H1 (cell line): ENCODE results near the gene CORO7. TPM values are rescaled to one million over a fixed set of nuclear protein-coding genes. Genes with fewer than 3 reads are reported as not detected.

Experiments
- CTCF ChIA-PET: fragments of 300-600 bp; sonication (Branson Sonifier 250); formaldehyde crosslinking; loops from one replicate; lab custom pipeline; 2021; ENCODE audit not compliant: partially characterized antibody; lab: Charles Lee
- POLR2A ChIA-PET: fragments of 300-600 bp; sonication (Branson Sonifier 250); formaldehyde crosslinking; loops from one replicate; lab custom pipeline; 2021; ENCODE audit warnings: inconsistent platforms; ENCODE audit not compliant: partially characterized antibody; lab: Charles Lee
- DNase-seq, 2 experiments: peaks; one replicate each; pipeline versions ENCODE4 v3.0.0 to v3.0.0-alpha.2; 2010 to 2022; ENCODE audit warnings: low spot score in 2 of 2, low read depth in 1 of 2, mixed read lengths in 1 of 2
- FAIRE-seq: peaks from 2 replicates; lab custom pipeline; 2011; peaks lifted over from hg19 to GRCh38; lab: Jason Lieb, UNC
- H2AFZ ChIP-seq: 2 replicates; pipeline ENCODE4 v1.8.1; 2012; ENCODE audit warnings: low read length, inconsistent platforms
- H2AK5ac ChIP-seq: 2 replicates; pipeline ENCODE4 v1.6.1; 2013; ENCODE audit warnings: low read depth, low read length
- H2BK120ac ChIP-seq: replicated peaks from 2 replicates; pipeline ENCODE3; 2013; ENCODE audit warnings: low read depth, low read length, inconsistent platforms
- H2BK12ac ChIP-seq: 2 replicates; pipeline ENCODE4 v1.6.1; 2013; ENCODE audit warnings: low read depth, low read length
- H2BK15ac ChIP-seq: 2 replicates; pipeline ENCODE4 v1.6.1; 2013; ENCODE audit warnings: low read length
- H2BK20ac ChIP-seq: 2 replicates; pipeline ENCODE4 v1.6.1; 2013; ENCODE audit warnings: low read length
- H2BK5ac ChIP-seq: 2 replicates; pipeline ENCODE4 v1.6.1; 2013; ENCODE audit warnings: low read depth, low read length
- H3K14ac ChIP-seq: 2 replicates; pipeline ENCODE4 v1.6.1; 2013; ENCODE audit warnings: inconsistent platforms; ENCODE audit not compliant: insufficient read length
- H3K18ac ChIP-seq: 2 replicates; pipeline ENCODE4 v1.6.1; 2013; ENCODE audit warnings: low read length; ENCODE audit errors: extremely low read depth
- H3K23ac ChIP-seq: 2 replicates; pipeline ENCODE4 v1.6.1; 2013; ENCODE audit warnings: inconsistent platforms; ENCODE audit not compliant: insufficient read length
- H3K23me2 ChIP-seq: 2 replicates; pipeline ENCODE4 v1.6.1; 2013; ENCODE audit warnings: low read depth, low read length
- H3K27ac ChIP-seq: 2 replicates; pipeline ENCODE4 v1.6.1; 2011; ENCODE audit warnings: low read depth, low read length, inconsistent platforms
- H3K27me3 ChIP-seq, 4 experiments: replicated peaks in 1 of 4; 1 replicate in 1 of 4; 2 replicates in 3 of 4; pipeline versions ENCODE4 v1.6.1 to v1.8.1; 2011 to 2013; ENCODE audit warnings: low read length in 3 of 4, mild to moderate bottlenecking in 3 of 4, inconsistent platforms in 2 of 4, mixed read lengths in 2 of 4, moderate library complexity in 1 of 4; ENCODE audit not compliant: control insufficient read depth in 3 of 4, insufficient read depth in 3 of 4; ENCODE audit errors: extremely low read depth in 1 of 4
- H3K36me3 ChIP-seq, 4 experiments: 2 replicates each; pipeline versions ENCODE4 v1.6.1 to v1.8.1; 2011 to 2013; ENCODE audit warnings: mild to moderate bottlenecking in 4 of 4, low read length in 3 of 4, moderate library complexity in 2 of 4, control low read depth in 1 of 4, inconsistent platforms in 1 of 4; ENCODE audit not compliant: insufficient read depth in 4 of 4, control insufficient read depth in 2 of 4
- H3K4ac ChIP-seq: replicated peaks from 2 replicates; pipeline ENCODE3; 2013; ENCODE audit warnings: low read length, low read depth, mixed read lengths, inconsistent platforms; ENCODE audit not compliant: insufficient read length
- H3K4me1 ChIP-seq, 4 experiments: replicated peaks in 1 of 4; 1 replicate in 1 of 4; 2 replicates in 3 of 4; pipeline versions ENCODE4 v1.6.1 to v1.8.1; 2011 to 2013; ENCODE audit warnings: low read length in 3 of 4, inconsistent platforms in 2 of 4, mixed read lengths in 1 of 4; ENCODE audit not compliant: insufficient read depth in 4 of 4, control insufficient read depth in 3 of 4
- H3K4me2 ChIP-seq, 2 experiments: 2 replicates each; pipeline versions ENCODE4 v1.6.1 to v1.8.1; 2011 to 2013; ENCODE audit warnings: low read depth in 2 of 2, low read length in 2 of 2, control low read depth in 1 of 2, inconsistent platforms in 1 of 2, mild to moderate bottlenecking in 1 of 2; ENCODE audit not compliant: insufficient read depth in 1 of 2
- H3K4me3 ChIP-seq, 4 experiments: fragments of 200-600, 300-600 bp in 1 of 4; sonication (generic), shearing (Covaris generic), sonication (Bioruptor Twin) in 1 of 4; 2 replicates each; pipeline versions ENCODE4 v1.5.1 to v1.8.1; 2011 to 2016; ENCODE audit warnings: low read length in 4 of 4, low read depth in 3 of 4, control low read depth in 2 of 4, inconsistent platforms in 2 of 4, mild to moderate bottlenecking in 2 of 4, mixed read lengths in 1 of 4, moderate library complexity in 1 of 4; ENCODE audit not compliant: insufficient read depth in 2 of 4; ENCODE audit errors: extremely low read depth in 1 of 4
- H3K56ac ChIP-seq: replicated peaks from 2 replicates; pipeline ENCODE3; 2013; ENCODE audit warnings: low read depth, mild to moderate bottlenecking, mixed read lengths, low read length, inconsistent platforms; ENCODE audit not compliant: insufficient read length
- H3K79me1 ChIP-seq: 2 replicates; pipeline ENCODE4 v1.6.1; 2013; ENCODE audit warnings: low read depth, low read length, control low read depth
- H3K79me2 ChIP-seq, 2 experiments: 2 replicates each; pipeline versions ENCODE4 v1.6.1 to v1.8.1; 2012 to 2013; ENCODE audit warnings: low read length in 2 of 2, mild to moderate bottlenecking in 2 of 2, inconsistent platforms in 1 of 2; ENCODE audit not compliant: insufficient read depth in 2 of 2, control insufficient read depth in 1 of 2
- H3K9ac ChIP-seq, 4 experiments: replicated peaks in 1 of 4; 1 replicate in 1 of 4; 2 replicates in 3 of 4; pipeline versions ENCODE4 v1.6.1 to v1.8.1; 2011 to 2013; ENCODE audit warnings: low read depth in 3 of 4, low read length in 3 of 4, control low read depth in 2 of 4, mild to moderate bottlenecking in 2 of 4, moderate library complexity in 2 of 4, inconsistent platforms in 1 of 4; ENCODE audit errors: extremely low read depth in 1 of 4
- H3K9me3 ChIP-seq, 2 experiments: 2 replicates each; pipeline versions ENCODE4 v1.6.1 to v1.8.1; 2012 to 2013; ENCODE audit warnings: mild to moderate bottlenecking in 2 of 2, moderate library complexity in 2 of 2, control low read depth in 1 of 2, inconsistent platforms in 1 of 2, low read depth in 1 of 2, low read length in 1 of 2, mixed read lengths in 1 of 2; ENCODE audit not compliant: insufficient read depth in 2 of 2
- H4K20me1 ChIP-seq, 2 experiments: replicated peaks in 1 of 2; 2 replicates each; pipeline versions ENCODE3 to v1.8.1; 2011 to 2013; ENCODE audit warnings: inconsistent platforms in 2 of 2, low read length in 2 of 2, mild to moderate bottlenecking in 1 of 2; ENCODE audit not compliant: insufficient read depth in 2 of 2, control insufficient read depth in 1 of 2
- H4K5ac ChIP-seq: 2 replicates; pipeline ENCODE4 v1.6.1; 2013; ENCODE audit warnings: low read length, low read depth, mixed read lengths, inconsistent platforms; ENCODE audit not compliant: insufficient read length
- H4K8ac ChIP-seq: 2 replicates; pipeline ENCODE4 v1.8.0; 2013; ENCODE audit warnings: mild to moderate bottlenecking, moderate library complexity, low read length, inconsistent platforms; ENCODE audit not compliant: insufficient read depth; ENCODE audit errors: extremely low read depth
- H4K91ac ChIP-seq: replicated peaks from 2 replicates; pipeline ENCODE3; 2013; ENCODE audit warnings: low read length, mixed read lengths, inconsistent platforms; ENCODE audit not compliant: insufficient read length
- CREB1 ChIP-seq: IDR thresholded peaks from 2 replicates; pipeline ENCODE4 v1.6.1; 2012; ENCODE audit warnings: inconsistent platforms
- E2F6 ChIP-seq: IDR thresholded peaks from 2 replicates; pipeline ENCODE4 v1.6.1; 2012; ENCODE audit warnings: inconsistent platforms
- EP300 ChIP-seq, 2 experiments: IDR thresholded peaks; 1 replicate in 1 of 2; 2 replicates in 1 of 2; pipeline ENCODE4 v1.6.1; 2011 to 2012; ENCODE audit warnings: low read depth in 2 of 2, low read length in 2 of 2, mild to moderate bottlenecking in 2 of 2, borderline replicate concordance in 1 of 2, inconsistent platforms in 1 of 2, moderate library complexity in 1 of 2
- KDM5A ChIP-seq: fragments of 200-600 bp; IDR thresholded peaks from 2 replicates; pipeline ENCODE4 v1.7.1; 2012; ENCODE audit warnings: mild to moderate bottlenecking, low read length, inconsistent platforms, mixed read lengths
- PHF8 ChIP-seq: fragments of 200-600 bp; sonication (generic); conservative IDR thresholded peaks from 2 replicates; pipeline ENCODE4 v1.7.1; 2012; ENCODE audit warnings: low read depth, mild to moderate bottlenecking, inconsistent platforms, low read length, moderate library complexity
- RAD21 ChIP-seq, 2 experiments: IDR thresholded peaks in 1 of 2; conservative IDR thresholded peaks in 1 of 2; 2 replicates each; pipeline ENCODE4 v1.6.1; 2011; ENCODE audit warnings: low read depth in 2 of 2, low read length in 2 of 2, improper control_type of control experiment in 1 of 2, inconsistent platforms in 1 of 2, mild to moderate bottlenecking in 1 of 2, moderate library complexity in 1 of 2
- SAP30 ChIP-seq: fragments of 300-600 bp; sonication (generic); IDR thresholded peaks from 2 replicates; pipeline ENCODE4 v1.7.1; 2012; ENCODE audit warnings: low read length, moderate library complexity, mild to moderate bottlenecking, inconsistent platforms; ENCODE audit not compliant: insufficient read depth, insufficient replicate concordance
- SIN3A ChIP-seq, 2 experiments: IDR thresholded peaks in 1 of 2; conservative IDR thresholded peaks in 1 of 2; 2 replicates each; pipeline ENCODE4 v1.6.1; 2011 to 2012; ENCODE audit warnings: low read length in 2 of 2, improper control_type of control experiment in 1 of 2, low read depth in 1 of 2, mild to moderate bottlenecking in 1 of 2
- SIRT6 ChIP-seq: IDR thresholded peaks from one replicate; pipeline ENCODE4 v1.7.1; 2012; ENCODE audit warnings: low read length, inconsistent platforms
- SP1 ChIP-seq: IDR thresholded peaks from 2 replicates; pipeline ENCODE4 v1.6.1; 2011; ENCODE audit warnings: low read depth, low read length
- WGBS, 2 experiments: shearing (Covaris generic) in 1 of 2; methylation state at CpG; one replicate each; pipeline versions ENCODE4 v1.1.6 to v1.1.7; 2013 to 2015; ENCODE audit warnings: low lambda C conversion rate in 2 of 2, mixed read lengths in 2 of 2, inconsistent platforms in 1 of 2, low coverage in 1 of 2, missing lambda C conversion rate in 1 of 2; ENCODE audit not compliant: insufficient replicate concordance in 2 of 2, insufficient coverage in 1 of 2, insufficient read length in 1 of 2; ENCODE audit errors: extremely low coverage in 1 of 2, missing lambda C conversion rate in 1 of 2; 5-methylcytosine and 5-hydroxymethylcytosine counted together
- polyA plus RNA-seq, 7 experiments: library from polyadenylated mRNA; depleted of rRNA in 3 of 7; stranded (reverse) in 5 of 7; unstranded in 2 of 7; fragments of >200 nt in 5 of 7; fragments of 200-250 nt in 2 of 7; gene quantifications; 1 replicate in 5 of 7; 2 replicates in 1 of 7; 4 replicates in 1 of 7; pipeline versions ENCODE4 v1.2.1 to v1.2.3, GENCODE V29; 2011 to 2013; ENCODE audit warnings: missing spikeins in 2 of 7, mixed read lengths in 2 of 7
- total RNA-seq: library from RNA; stranded (reverse); fragmentation: NEBNext Ultra II Directional; extraction: Animal tissue kit (Norgen Biotek cat#: 25700); gene quantifications from 2 replicates; pipeline ENCODE4 v1.2.1, GENCODE V29; 2021

Gene CORO7
- total and polyA plus RNA-seq, 2 of the 8 experiments (the other 6 are each of a cell fraction or from before 2014, with no cell fraction given), result 25.2 to 29.8 TPM

- Histone ChIP-seq H2AK5ac (no peak overlapping the region), H3K56ac (no peak overlapping the region), H3K27me3 (peaks cover 0 to 12% (median 9%) of the 10 kb centered on the region in 4 experiments; a peak in 6 of 7 replicates), H2BK20ac (no peak overlapping the region), H2BK120ac (peak overlapping the region; percentile 75), H3K4me1 (peaks cover 0 to 22% (median 18%) of the 10 kb centered on the region in 4 experiments; a peak in 6 of 7 replicates), H3K9me3 (no peaks in the 10 kb centered on the region), H3K27ac (no peak overlapping the region), H4K8ac (peak overlapping the region; percentile 86; the same call in 1 of the 2 replicates), H3K79me1 (peaks cover 7% of the 10 kb centered on the region; the same call in 1 of the 2 replicates), H4K91ac (no peak overlapping the region), H3K36me3 (peaks cover 0 to 3% (median under 1%) of the 10 kb centered on the region in 4 experiments; a peak in 1 of 8 replicates), H2BK5ac (no peak overlapping the region), H3K4me2 (peak overlapping the region in 1 of 2 experiments; percentile 4; a peak in 2 of 4 replicates), H2AFZ (no peak overlapping the region), H3K14ac (no peak overlapping the region), H3K23ac (no peak overlapping the region), H4K20me1 (peaks cover 0 to 6% of the 10 kb centered on the region in 2 experiments), H3K4ac (peak overlapping the region; percentile 13), H3K4me3 (no peak overlapping the region), H4K5ac (no peak overlapping the region), H2BK12ac (peak overlapping the region; percentile 6; the same call in 1 of the 2 replicates), H3K9ac (no peak overlapping the region), H3K23me2 (peaks cover 10% of the 10 kb centered on the region), H2BK15ac (0 out of 2 replicates have a peak overlapping the region, but pooled peaks have one; percentile 73), H3K79me2 (peaks cover 0 to 6% of the 10 kb centered on the region in 2 experiments; a peak in 1 of 4 replicates), H3K18ac (peak overlapping the region; percentile 64; the same call in 1 of the 2 replicates)
- POLR2A ChIA-PET, result interaction anchor here (0.8 to 25.6 kb wide), 8 partner anchors 13 to 93 kb away, joined by 3 to 403 read pairs (median 5); partner anchors contain the start of gene TFAP4
- 23% methylated on average over 11 of the region's 11 CpGs; no CpG with 5 or more reads in 1 of the 2 experiments for WGBS, 2 experiments
- DNase-seq (peak; percentile 85 to 94), FAIRE-seq (no peak)
- CTCF ChIA-PET, result interaction anchor here (0.7 to 16.7 kb wide), 24 partner anchors 8 to 94 kb away, joined by 3 to 300 read pairs (median 10); partner anchors contain the start of gene PAM16
- 0 out of 2 replicates have a peak, but pooled peaks have one; percentile 11 for TF ChIP-seq PHF8
- TF ChIP-seq EP300 (IDR thresholded peaks at IDR 0.05; ENCODE audit: borderline replicate concordance in 1 of 2, low read depth in 2 of 2, low read length in 2 of 2), result no peak
- 0 out of 2 replicates have a peak, but pooled peaks have one; percentile 68 for TF ChIP-seq SP1
- TF ChIP-seq SIN3A (conservative IDR thresholded peaks at IDR 0.05 in 1 of 2, IDR thresholded peaks at IDR 0.05 in 1 of 2; ENCODE audit: low read depth in 1 of 2, low read length in 2 of 2), result peak in 1 of 2 experiments; percentile 67; a peak in 2 of 4 replicates
- TF ChIP-seq RAD21 (IDR thresholded peaks at IDR 0.05 in 1 of 2, conservative IDR thresholded peaks at IDR 0.05 in 1 of 2; ENCODE audit: low read depth in 2 of 2, low read length in 2 of 2), result peak; percentile 46 to 63
- TF ChIP-seq CREB1, result peak; percentile 23; the same call in 1 of the 2 replicates
- TF ChIP-seq SAP30, result no peak
- TF ChIP-seq SIRT6, result no peak
- TF ChIP-seq E2F6, result no peak
- TF ChIP-seq KDM5A, result no peak
These were observed 106.5 kb downstream of the CORO7 start for GRCh38 chr16:4309833-4310266.
